H7 (cell line): ENCODE measurements around the gene CAMK4. TPM values are rescaled to one million over a fixed set of nuclear protein-coding genes. Genes with fewer than 3 reads are reported as not detected.

ENCODE experiments used
- DNase-seq: peaks from one replicate; pipeline ENCODE4 v3.0.0; 2012
- H3K27me3 ChIP-seq: 2 replicates; pipeline ENCODE4 v1.6.0; 2011; ENCODE audit warnings: mild to moderate bottlenecking, low read length; ENCODE audit not compliant: control insufficient read depth, insufficient read depth
- H3K36me3 ChIP-seq: replicated peaks from 2 replicates; pipeline ENCODE4 v1.5.1; 2011; ENCODE audit warnings: low read length; ENCODE audit not compliant: control insufficient read depth, insufficient read depth
- H3K4me3 ChIP-seq: 2 replicates; pipeline ENCODE4 v1.5.1; 2011; ENCODE audit warnings: low read depth, mild to moderate bottlenecking, control low read depth, low read length, moderate library complexity; ENCODE audit not compliant: insufficient read depth
- total RNA-seq: library from RNA; depleted of rRNA; stranded (reverse); fragments of >200 nt; shearing (Covaris generic); gene quantifications from 2 replicates; pipeline ENCODE4 v1.2.3, GENCODE V29; 2014; rRNA removed

The CAMK4 gene
- total RNA-seq: 2.5 and 2.7 TPM in 2 replicates

- Histone ChIP-seq H3K4me3 (peak within 1 kb of the TSS; percentile 79), H3K36me3 (no peaks in the 10 kb centered on the region), H3K27me3 (peaks cover 17% of the 10 kb centered on the region)
- DNase-seq: peak; percentile 93
These were observed at the start of gene CAMK4 for GRCh38 chr5:111223787-111224560. Gene CAMK4 (plus strand): TSS chr5:111224384. CDS start chr5:111224484, 100 bp downstream.

DNA sequence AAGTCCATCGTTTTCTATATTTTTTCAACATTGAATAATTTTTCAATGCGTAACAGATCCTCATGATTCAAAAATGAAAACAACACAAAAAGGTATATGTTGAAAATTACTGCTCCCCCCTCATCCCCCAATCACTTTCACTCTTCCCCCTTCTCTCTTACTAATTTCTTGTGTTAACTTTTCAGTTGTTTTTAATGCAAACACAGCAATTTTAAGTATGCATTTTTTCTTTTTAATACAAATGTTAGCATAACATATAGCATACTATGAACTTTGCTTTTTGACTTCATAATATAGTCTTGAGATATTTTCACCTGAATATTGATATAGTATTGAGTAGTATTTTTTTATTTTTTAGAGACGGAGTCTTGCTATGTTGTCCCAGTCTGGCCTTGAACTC is 41.1 kb upstream of the CAMK4 start:
- no peak overlapping the region for H3K4me3 ChIP-seq
- no peak for DNase-seq
- H3K36me3 ChIP-seq: no peaks in the 10 kb centered on the region
- H3K27me3 ChIP-seq: no peaks in the 10 kb centered on the region

DNA sequence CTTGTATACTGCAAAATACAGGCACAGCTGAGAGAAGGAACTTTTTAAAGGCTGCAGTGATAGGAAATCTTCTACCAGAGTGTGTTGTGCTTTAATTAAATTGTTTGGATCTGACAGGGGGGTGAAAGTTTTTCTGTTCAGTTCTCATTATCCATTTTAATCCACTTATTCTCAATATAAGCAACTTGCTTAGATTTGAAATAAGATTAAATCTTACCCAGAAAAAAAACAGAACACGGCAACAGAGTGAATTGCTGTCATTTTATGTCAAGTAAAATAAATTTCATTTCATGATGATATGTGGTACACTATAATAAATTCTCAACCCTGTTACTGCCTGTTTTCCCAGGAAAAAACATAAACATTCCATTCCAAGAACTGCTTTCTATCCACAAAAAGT is 37.1 kb upstream of the CAMK4 start:
- Histone ChIP-seq H3K4me3 (no peak overlapping the region), H3K36me3 (no peaks in the 10 kb centered on the region), H3K27me3 (no peaks in the 10 kb centered on the region)
- DNase-seq: no peak

DNA sequence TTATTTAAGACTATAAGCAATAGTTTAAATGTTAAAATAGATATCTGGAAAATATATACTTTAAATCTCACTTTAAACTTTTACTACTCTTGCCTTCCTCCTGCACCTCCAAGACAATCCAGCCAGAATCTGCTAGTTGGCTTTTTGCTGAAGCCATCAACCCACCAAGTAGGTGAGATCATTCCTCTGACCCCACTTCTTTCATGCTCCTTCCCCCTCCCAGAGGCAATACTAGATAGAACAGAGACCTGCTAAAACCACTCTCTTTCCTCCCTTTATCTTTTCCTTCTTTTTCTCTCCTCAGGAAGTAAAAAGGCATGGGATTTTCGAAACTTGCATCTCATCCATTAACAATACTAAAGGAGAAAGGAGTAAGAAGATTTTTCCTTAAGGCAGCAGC is 30.1 kb upstream of the CAMK4 start:
- no peaks in the 10 kb centered on the region for H3K27me3 ChIP-seq
- H3K36me3 ChIP-seq: no peaks in the 10 kb centered on the region
- no peak for DNase-seq
- no peak overlapping the region for H3K4me3 ChIP-seq

GRCh38 chr5:111194925-111195324 is 29.3 kb upstream of the CAMK4 start:
- no peak for DNase-seq
- Histone ChIP-seq H3K27me3 (no peaks in the 10 kb centered on the region), H3K4me3 (no peak overlapping the region), H3K36me3 (no peaks in the 10 kb centered on the region)

DNA sequence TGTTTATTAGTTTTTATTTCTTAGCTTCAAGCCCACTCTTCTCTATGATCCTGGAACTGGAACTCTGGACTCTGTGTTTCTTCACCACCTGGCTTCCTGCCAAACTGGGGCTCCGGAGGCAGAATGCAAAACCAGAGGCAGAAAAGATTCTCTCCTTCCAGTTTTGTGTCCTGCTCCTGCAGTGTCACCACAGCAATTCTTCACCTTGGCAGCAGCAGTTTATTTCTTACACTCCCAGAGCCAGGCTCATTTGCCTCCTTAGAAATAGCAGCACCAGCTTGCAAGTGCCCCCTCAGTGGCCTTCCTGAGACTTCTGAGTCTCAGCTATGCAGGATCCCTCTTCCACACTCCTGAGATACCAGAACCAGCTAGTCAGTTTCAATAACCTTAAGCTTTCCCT is 26.7 kb upstream of the CAMK4 start:
- no peak for DNase-seq
- H3K27me3 ChIP-seq: no peaks in the 10 kb centered on the region
- no peak overlapping the region for H3K4me3 ChIP-seq
- H3K36me3 ChIP-seq: no peaks in the 10 kb centered on the region

- H3K27me3 ChIP-seq: no peaks in the 10 kb centered on the region
- H3K4me3 ChIP-seq: no peak overlapping the region
- DNase-seq: no peak
- H3K36me3 ChIP-seq: no peaks in the 10 kb centered on the region
These were observed 25.8 kb upstream of the CAMK4 start for GRCh38 chr5:111198281-111198966.

GRCh38 chr5:111200828-111201227 is 23.4 kb upstream of the CAMK4 start:
- no peak for DNase-seq
- Histone ChIP-seq H3K27me3 (no peaks in the 10 kb centered on the region), H3K36me3 (no peaks in the 10 kb centered on the region), H3K4me3 (no peak overlapping the region)

DNA sequence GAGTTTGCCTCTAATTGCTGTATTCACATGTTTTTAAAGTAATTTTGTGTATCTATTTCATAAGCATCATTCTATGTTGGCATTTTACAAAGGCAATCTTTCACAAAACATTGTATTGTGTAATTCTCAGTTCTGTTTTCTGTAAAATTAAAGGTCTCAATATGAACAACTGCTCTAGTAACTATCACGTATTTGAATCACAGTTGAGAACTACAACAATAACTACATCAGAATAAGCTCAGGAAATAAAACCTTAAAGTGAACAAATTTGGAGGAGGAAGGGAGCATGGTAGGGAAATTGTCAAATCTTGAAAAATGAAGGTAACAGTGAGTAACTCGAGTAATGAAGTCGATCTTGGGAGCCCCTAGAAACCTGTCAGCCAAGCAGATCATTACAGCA is 22.5 kb upstream of the CAMK4 start:
- DNase-seq: no peak
- Histone ChIP-seq H3K27me3 (no peaks in the 10 kb centered on the region), H3K4me3 (no peak overlapping the region), H3K36me3 (no peaks in the 10 kb centered on the region)

- H3K4me3 ChIP-seq: no peak overlapping the region
- no peak for DNase-seq
- no peaks in the 10 kb centered on the region for H3K36me3 ChIP-seq
- H3K27me3 ChIP-seq: no peaks in the 10 kb centered on the region
These were observed 12.8 kb upstream of the CAMK4 start for GRCh38 chr5:111211341-111211740.

GRCh38 chr5:111214052-111214742 is 10.0 kb upstream of the CAMK4 start:
- DNase-seq: no peak
- Histone ChIP-seq H3K36me3 (no peaks in the 10 kb centered on the region), H3K4me3 (no peak overlapping the region), H3K27me3 (no peaks in the 10 kb centered on the region)

- Histone ChIP-seq H3K27me3 (no peaks in the 10 kb centered on the region), H3K36me3 (no peaks in the 10 kb centered on the region), H3K4me3 (no peak overlapping the region)
- DNase-seq: no peak
These were observed 8.2 kb upstream of the CAMK4 start for GRCh38 chr5:111215971-111216370.

- no peak for DNase-seq
These were observed 3.0 kb upstream of the CAMK4 start for GRCh38 chr5:111221139-111221538.

GRCh38 chr5:111223101-111223786 is 940 bp upstream of the CAMK4 start:
- no peaks in the 10 kb centered on the region for H3K36me3 ChIP-seq
- H3K4me3 ChIP-seq: peak overlapping the region; percentile 79
- peaks cover 17% of the 10 kb centered on the region for H3K27me3 ChIP-seq
- no peak for DNase-seq

More at GRCh38 chr5:111221139-111221538, 3.0 kb upstream of the CAMK4 start:
- Histone ChIP-seq H3K27me3 (peaks cover 17% of the 10 kb centered on the region), H3K4me3 (no peak overlapping the region), H3K36me3 (no peaks in the 10 kb centered on the region)
